Breast epithelium (tissue), 4 donors: ENCODE measurements around the gene SRSF10. TPM values are rescaled to one million over a fixed set of nuclear protein-coding genes. Genes with fewer than 3 reads are reported as not detected.

Source experiments
- DNase-seq, 2 donors: peaks; one replicate each; pipeline ENCODE4 v3.0.0-alpha.2; 2019; ENCODE audit warnings: low spot score in 2 of 2
- H3K27ac ChIP-seq, 2 donors: fragments of 200-600 bp; sonication (generic) in 1 of 2; one replicate each; pipeline ENCODE4 v1.5.1; 2016 to 2019; ENCODE audit warnings: mild to moderate bottlenecking in 1 of 2
- H3K27me3 ChIP-seq, 2 donors: fragments of 200-600 bp; sonication (generic) in 1 of 2; one replicate each; pipeline versions ENCODE4 v1.5.1 to v1.6.0; 2017 to 2019; ENCODE audit warnings: control low read depth in 1 of 2, mild to moderate bottlenecking in 1 of 2
- H3K36me3 ChIP-seq: fragments of 200-600 bp; one replicate; pipeline ENCODE4 v1.5.1; 2019
- H3K4me1 ChIP-seq, 2 donors: fragments of 200-600 bp; sonication (generic); one replicate each; pipeline ENCODE4 v1.5.1; 2016 to 2019; ENCODE audit warnings: control low read depth in 1 of 2
- H3K4me3 ChIP-seq, 3 donors: fragments of 200-600 bp; sonication (generic); 1 replicate in 2 of 3; 2 replicates in 1 of 3; pipeline ENCODE4 v1.5.1; 2016 to 2019; ENCODE audit warnings: mild to moderate bottlenecking in 3 of 3, moderate library complexity in 2 of 3
- H3K9me3 ChIP-seq, 2 donors: fragments of 200-600 bp; sonication (generic) in 1 of 2; one replicate each; pipeline ENCODE4 v1.5.1; 2016 to 2019; ENCODE audit warnings: control low read depth in 1 of 2
- CTCF ChIP-seq, 3 donors: fragments of 450-650 bp; IDR thresholded peaks; one replicate each; pipeline ENCODE4 v1.5.1; 2016 to 2017; ENCODE audit warnings: antibody characterized with exemption in 3 of 3, mild to moderate bottlenecking in 3 of 3, moderate library complexity in 3 of 3
- POLR2A ChIP-seq: fragments of 450-650 bp; IDR thresholded peaks from one replicate; pipeline ENCODE4 v1.6.1; 2016; ENCODE audit warnings: antibody characterized with exemption, mild to moderate bottlenecking, moderate library complexity
- POLR2AphosphoS5 ChIP-seq, 3 donors: sonication (generic); formaldehyde crosslinking; IDR thresholded peaks; one replicate each; pipeline ENCODE4 v1.6.1; 2017; ENCODE audit warnings: antibody characterized with exemption in 3 of 3
- intact Hi-C: fragments of 100-400 bp; cut with DNase I; formaldehyde crosslinking; loops from one replicate; pipeline ENCODE4 v1.15.1; 2023; ENCODE audit warnings: low total_unique reads
- total RNA-seq, 3 donors: library from RNA; depleted of rRNA; stranded (reverse); fragments of >200 nt; gene quantifications; one replicate each; pipeline ENCODE4 v1.1.0, GENCODE V29; 2016

Gene SRSF10
- total RNA-seq, 3 donors from 2014 or later, result 99.4 to 156 (median 116) TPM

GRCh38 chr1:23924601-23925000 lies 55.5 kb downstream of the SRSF10 start:
- DNase-seq, result no peak
- H3K9me3 ChIP-seq, result no peaks in the 10 kb centered on the region
- H3K27ac ChIP-seq, result no peak overlapping the region
- no peak overlapping the region for H3K4me3 ChIP-seq
- H3K27me3 ChIP-seq, result no peaks in the 10 kb centered on the region
- TF ChIP-seq POLR2AphosphoS5 (IDR thresholded peaks at IDR 0.05) (no peak), POLR2A (no peak), CTCF (IDR thresholded peaks at IDR 0.05) (no peak)
- no peaks in the 10 kb centered on the region for H3K4me1 ChIP-seq
- intact Hi-C loops, result no loop called here
- no peaks in the 10 kb centered on the region for H3K36me3 ChIP-seq

- intact Hi-C loops, result no loop called here
- Histone ChIP-seq H3K9me3 (no peaks in the 10 kb centered on the region), H3K4me1 (no peaks in the 10 kb centered on the region), H3K27ac (no peak overlapping the region), H3K4me3 (no peak overlapping the region), H3K36me3 (no peaks in the 10 kb centered on the region), H3K27me3 (no peaks in the 10 kb centered on the region)
- no peak for TF ChIP-seq CTCF (IDR thresholded peaks at IDR 0.05)
- TF ChIP-seq POLR2A, result no peak
- TF ChIP-seq POLR2AphosphoS5 (IDR thresholded peaks at IDR 0.05), result no peak
- no peak for DNase-seq
Measured at GRCh38 chr1:23923592-23924499, 56.3 kb downstream of the SRSF10 start.

GRCh38 chr1:23922321-23922943 lies 57.7 kb downstream of the SRSF10 start:
- Histone ChIP-seq H3K27ac (no peak overlapping the region), H3K4me3 (no peak overlapping the region), H3K27me3 (no peaks in the 10 kb centered on the region), H3K36me3 (no peaks in the 10 kb centered on the region), H3K4me1 (no peaks in the 10 kb centered on the region), H3K9me3 (no peaks in the 10 kb centered on the region)
- intact Hi-C loops, result no loop called here
- no peak for TF ChIP-seq POLR2A
- no peak for DNase-seq

GRCh38 chr1:23916209-23917131 lies 63.7 kb downstream of the SRSF10 start:
- no peak for TF ChIP-seq POLR2A
- TF ChIP-seq CTCF (IDR thresholded peaks at IDR 0.05), result peak in 2 of 3 donors; percentile 29 to 33
- TF ChIP-seq POLR2AphosphoS5 (IDR thresholded peaks at IDR 0.05), result no peak
- Histone ChIP-seq H3K9me3 (no peaks in the 10 kb centered on the region), H3K27me3 (no peaks in the 10 kb centered on the region), H3K27ac (no peak overlapping the region), H3K4me3 (no peak overlapping the region), H3K36me3 (no peaks in the 10 kb centered on the region), H3K4me1 (no peaks in the 10 kb centered on the region)
- peak in 1 of 2 donors; percentile 26 for DNase-seq
- intact Hi-C loops, result no loop called here

GRCh38 chr1:23915466-23915865 lies 64.7 kb downstream of the SRSF10 start:
- H3K27me3 ChIP-seq, result no peaks in the 10 kb centered on the region
- intact Hi-C loops, result no loop called here
- TF ChIP-seq POLR2AphosphoS5 (IDR thresholded peaks at IDR 0.05) (no peak), POLR2A (no peak), CTCF (IDR thresholded peaks at IDR 0.05) (no peak)
- no peaks in the 10 kb centered on the region for H3K4me1 ChIP-seq
- no peak overlapping the region for H3K4me3 ChIP-seq
- DNase-seq, result no peak
- H3K27ac ChIP-seq, result no peak overlapping the region
- H3K36me3 ChIP-seq, result no peaks in the 10 kb centered on the region
- H3K9me3 ChIP-seq, result no peaks in the 10 kb centered on the region
